Fibroblast of lung (primary cell): ENCODE results near the gene ERLIN1.
A peak's percentile ranks its signal among the peaks of the same experiment; 100 is the strongest.

Source experiments
- EZH2 ChIP-seq: IDR thresholded peaks from 2 replicates; pipeline ENCODE4 v1.5.1; 2012; ENCODE audit warnings: low read length, control low read depth, mild to moderate bottlenecking; ENCODE audit errors: missing control alignments
- TF ChIP-seq, protein P1 (sequence below), 2 donors: IDR thresholded peaks in 1 of 2; conservative IDR thresholded peaks in 1 of 2; 1 replicate in 1 of 2; 2 replicates in 1 of 2; pipeline ENCODE4 v1.5.1; 2011 to 2012; ENCODE audit warnings: low read length in 2 of 2, control low read depth in 1 of 2, inconsistent platforms in 1 of 2, low read depth in 1 of 2, mild to moderate bottlenecking in 1 of 2

DNA sequence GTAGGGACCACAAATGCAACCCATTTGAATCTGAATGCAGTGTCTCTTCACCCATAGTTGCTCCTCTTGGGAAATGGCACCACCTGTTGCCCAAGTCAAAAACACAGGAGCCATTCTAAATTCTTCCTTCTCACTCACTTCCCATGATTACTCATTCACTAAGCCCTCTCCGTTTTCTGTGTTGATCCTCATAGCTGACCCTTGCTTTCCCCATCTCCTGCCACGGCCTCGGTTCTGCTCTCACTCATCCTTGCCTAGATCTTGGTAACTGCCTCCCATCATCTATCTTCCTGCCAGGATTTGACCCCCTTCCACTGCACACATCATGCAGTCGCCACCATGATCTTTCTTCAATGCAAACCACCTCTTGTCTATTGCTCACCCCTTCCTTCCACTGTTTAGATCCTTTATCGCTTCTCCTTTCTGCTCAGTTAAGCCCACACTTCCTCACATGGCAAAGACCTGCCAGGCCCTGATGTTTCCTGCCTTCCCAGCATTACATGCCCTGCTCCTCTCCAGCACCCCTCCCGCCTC is 85.1 kb downstream of the ERLIN1 start:
- TF ChIP-seq, protein P1, sequence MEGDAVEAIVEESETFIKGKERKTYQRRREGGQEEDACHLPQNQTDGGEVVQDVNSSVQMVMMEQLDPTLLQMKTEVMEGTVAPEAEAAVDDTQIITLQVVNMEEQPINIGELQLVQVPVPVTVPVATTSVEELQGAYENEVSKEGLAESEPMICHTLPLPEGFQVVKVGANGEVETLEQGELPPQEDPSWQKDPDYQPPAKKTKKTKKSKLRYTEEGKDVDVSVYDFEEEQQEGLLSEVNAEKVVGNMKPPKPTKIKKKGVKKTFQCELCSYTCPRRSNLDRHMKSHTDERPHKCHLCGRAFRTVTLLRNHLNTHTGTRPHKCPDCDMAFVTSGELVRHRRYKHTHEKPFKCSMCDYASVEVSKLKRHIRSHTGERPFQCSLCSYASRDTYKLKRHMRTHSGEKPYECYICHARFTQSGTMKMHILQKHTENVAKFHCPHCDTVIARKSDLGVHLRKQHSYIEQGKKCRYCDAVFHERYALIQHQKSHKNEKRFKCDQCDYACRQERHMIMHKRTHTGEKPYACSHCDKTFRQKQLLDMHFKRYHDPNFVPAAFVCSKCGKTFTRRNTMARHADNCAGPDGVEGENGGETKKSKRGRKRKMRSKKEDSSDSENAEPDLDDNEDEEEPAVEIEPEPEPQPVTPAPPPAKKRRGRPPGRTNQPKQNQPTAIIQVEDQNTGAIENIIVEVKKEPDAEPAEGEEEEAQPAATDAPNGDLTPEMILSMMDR (conservative IDR thresholded peaks at IDR 0.05 in 1 of 2, IDR thresholded peaks at IDR 0.05 in 1 of 2; ENCODE audit: low read depth in 1 of 2, low read length in 2 of 2): peak in 1 of 2 donors; percentile 18
- TF ChIP-seq EZH2: no peak
